PFSK-1 (cell line): ENCODE measurements around the gene MXI1.

ENCODE experiments used
- FOXP2 ChIP-seq: optimal IDR thresholded peaks from 2 replicates; pipeline ENCODE3; 2011; ENCODE audit warnings: borderline replicate concordance, control low read depth, inconsistent platforms; ENCODE audit not compliant: insufficient read depth; ENCODE audit errors: extremely low read length, extremely low read depth
- POLR2AphosphoS5 ChIP-seq: IDR thresholded peaks from 2 replicates; pipeline ENCODE4 v1.6.1; 2012; ENCODE audit warnings: low read depth, mild to moderate bottlenecking, control low read depth, low read length, moderate library complexity
- TAF1 ChIP-seq: IDR thresholded peaks from 2 replicates; pipeline ENCODE4 v1.6.1; 2012; ENCODE audit warnings: low read length, control low read depth, borderline replicate concordance; ENCODE audit not compliant: insufficient read depth
- TF ChIP-seq, protein P1 (sequence below), 2 experiments: IDR thresholded peaks; 2 replicates each; pipeline versions ENCODE4 v1.6.1 to v1.8.0; 2011 to 2012; ENCODE audit warnings: low read depth in 2 of 2, low read length in 2 of 2, control low read depth in 1 of 2, inconsistent platforms in 1 of 2, mild to moderate bottlenecking in 1 of 2, moderate library complexity in 1 of 2; ENCODE audit not compliant: insufficient read depth in 1 of 2

DNA sequence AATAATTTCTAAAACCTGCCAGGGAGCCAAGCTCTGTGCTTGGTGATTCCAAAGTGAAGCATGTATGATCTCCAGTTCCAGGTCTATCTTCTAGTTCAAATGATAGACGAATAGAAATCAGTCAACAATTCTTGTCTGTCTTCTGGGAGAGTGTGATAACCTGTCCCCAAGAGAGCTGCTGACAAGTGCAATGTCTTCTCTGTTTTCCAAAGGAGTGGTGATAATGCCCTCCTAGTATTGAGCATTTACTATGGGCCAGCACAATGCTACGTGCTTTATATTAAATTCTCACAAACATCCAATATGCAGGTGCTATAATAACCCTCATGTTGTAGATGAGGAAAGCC, 10.2 kb downstream of the MXI1 start:
- TF ChIP-seq POLR2AphosphoS5: no peak
- TF ChIP-seq TAF1: no peak
- TF ChIP-seq, protein P1, sequence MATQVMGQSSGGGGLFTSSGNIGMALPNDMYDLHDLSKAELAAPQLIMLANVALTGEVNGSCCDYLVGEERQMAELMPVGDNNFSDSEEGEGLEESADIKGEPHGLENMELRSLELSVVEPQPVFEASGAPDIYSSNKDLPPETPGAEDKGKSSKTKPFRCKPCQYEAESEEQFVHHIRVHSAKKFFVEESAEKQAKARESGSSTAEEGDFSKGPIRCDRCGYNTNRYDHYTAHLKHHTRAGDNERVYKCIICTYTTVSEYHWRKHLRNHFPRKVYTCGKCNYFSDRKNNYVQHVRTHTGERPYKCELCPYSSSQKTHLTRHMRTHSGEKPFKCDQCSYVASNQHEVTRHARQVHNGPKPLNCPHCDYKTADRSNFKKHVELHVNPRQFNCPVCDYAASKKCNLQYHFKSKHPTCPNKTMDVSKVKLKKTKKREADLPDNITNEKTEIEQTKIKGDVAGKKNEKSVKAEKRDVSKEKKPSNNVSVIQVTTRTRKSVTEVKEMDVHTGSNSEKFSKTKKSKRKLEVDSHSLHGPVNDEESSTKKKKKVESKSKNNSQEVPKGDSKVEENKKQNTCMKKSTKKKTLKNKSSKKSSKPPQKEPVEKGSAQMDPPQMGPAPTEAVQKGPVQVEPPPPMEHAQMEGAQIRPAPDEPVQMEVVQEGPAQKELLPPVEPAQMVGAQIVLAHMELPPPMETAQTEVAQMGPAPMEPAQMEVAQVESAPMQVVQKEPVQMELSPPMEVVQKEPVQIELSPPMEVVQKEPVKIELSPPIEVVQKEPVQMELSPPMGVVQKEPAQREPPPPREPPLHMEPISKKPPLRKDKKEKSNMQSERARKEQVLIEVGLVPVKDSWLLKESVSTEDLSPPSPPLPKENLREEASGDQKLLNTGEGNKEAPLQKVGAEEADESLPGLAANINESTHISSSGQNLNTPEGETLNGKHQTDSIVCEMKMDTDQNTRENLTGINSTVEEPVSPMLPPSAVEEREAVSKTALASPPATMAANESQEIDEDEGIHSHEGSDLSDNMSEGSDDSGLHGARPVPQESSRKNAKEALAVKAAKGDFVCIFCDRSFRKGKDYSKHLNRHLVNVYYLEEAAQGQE (IDR thresholded peaks at IDR 0.05; ENCODE audit: insufficient read depth in 1 of 2, low read depth in 2 of 2, low read length in 2 of 2): no peak
- TF ChIP-seq FOXP2: no peak
